Epithelial cell of esophagus (primary cell): ENCODE data around the gene FBP2.
"Not testable (repeated sequence)": the region's sequence is repeated elsewhere in the genome, so short reads cannot be mapped to it uniquely, and the experiment has no call there.

ENCODE experiments used
- DNase-seq: peaks from one replicate; pipeline ENCODE4 v3.0.0; 2010; ENCODE audit warnings: low read depth
- H3K4me3 ChIP-seq: 2 replicates; pipeline ENCODE4 v1.5.1; 2011; ENCODE audit warnings: mild to moderate bottlenecking, low read length, control low read depth
- CTCF ChIP-seq: IDR thresholded peaks from 2 replicates; pipeline ENCODE4 v1.5.1; 2011; ENCODE audit warnings: low read depth, mild to moderate bottlenecking, low read length, control low read depth, inconsistent platforms; ENCODE audit not compliant: insufficient read depth; ENCODE audit errors: missing control alignments

FBP2 gene

GRCh38 chr9:94577036-94577435 is 16.6 kb downstream of the FBP2 start:
- TF ChIP-seq CTCF = no peak
- DNase-seq = no peak
- H3K4me3 ChIP-seq = no peak overlapping the region

GRCh38 chr9:94576131-94576530 is 17.5 kb downstream of the FBP2 start:
- no peak for TF ChIP-seq CTCF
- DNase-seq = no peak
- no peak overlapping the region for H3K4me3 ChIP-seq

- no peak for TF ChIP-seq CTCF
- H3K4me3 ChIP-seq = no peak overlapping the region
- DNase-seq = no peak
Observed at GRCh38 chr9:94568972-94569712, 24.5 kb downstream of the FBP2 start.

GRCh38 chr9:94568250-94568889 is 25.3 kb downstream of the FBP2 start:
- H3K4me3 ChIP-seq = no peak overlapping the region
- DNase-seq = no peak
- TF ChIP-seq CTCF = no peak

- DNase-seq = no peak
- no peak overlapping the region for H3K4me3 ChIP-seq
- no peak for TF ChIP-seq CTCF
Observed at GRCh38 chr9:94567271-94567670, 26.4 kb downstream of the FBP2 start.

GRCh38 chr9:94566550-94566949 is 27.1 kb downstream of the FBP2 start:
- H3K4me3 ChIP-seq = no peak overlapping the region
- no peak for TF ChIP-seq CTCF
- no peak for DNase-seq

GRCh38 chr9:94564279-94564678 is 29.3 kb downstream of the FBP2 start:
- not testable (repeated sequence) for H3K4me3 ChIP-seq, DNase-seq
